T-helper 1 cell treated with Interleukin-12 subunit alpha and Interleukin-12 subunit beta and Interleukin-4 antibody, amounts not matched to agents 30 μg/mL and 1 μg/mL, for 36 hours (primary cell): ENCODE measurements around the gene GADD45G.

Experiments used
- H3K27ac Mint-ChIP-seq: one replicate; pipeline ENCODE4 v1.8.0; 2021; ENCODE audit warnings: mild to moderate bottlenecking, mixed read lengths
- H3K27me3 Mint-ChIP-seq: one replicate; pipeline ENCODE4 v1.8.0; 2021; ENCODE audit warnings: low read depth, mixed read lengths
- H3K36me3 Mint-ChIP-seq: one replicate; pipeline ENCODE4 v1.8.0; 2021; ENCODE audit warnings: low read depth, mixed read lengths
- H3K4me1 Mint-ChIP-seq: one replicate; pipeline ENCODE4 v1.8.0; 2021; ENCODE audit warnings: low read depth, mixed read lengths
- H3K4me3 Mint-ChIP-seq: one replicate; pipeline ENCODE4 v1.8.0; 2021; ENCODE audit warnings: mild to moderate bottlenecking, moderate library complexity, mixed read lengths
- H3K9me3 Mint-ChIP-seq: one replicate; pipeline ENCODE4 v1.8.0; 2021; ENCODE audit warnings: mixed read lengths

Gene GADD45G

GRCh38 chr9:89639367-89639795, 34.6 kb downstream of the GADD45G start:
- Mint-ChIP-seq H3K9me3 (no peaks in the 10 kb centered on the region), H3K36me3 (no peaks in the 10 kb centered on the region), H3K4me1 (peaks cover 8% of the 10 kb centered on the region), H3K4me3 (no peak overlapping the region), H3K27me3 (peaks cover 7% of the 10 kb centered on the region), H3K27ac (no peak overlapping the region)

DNA sequence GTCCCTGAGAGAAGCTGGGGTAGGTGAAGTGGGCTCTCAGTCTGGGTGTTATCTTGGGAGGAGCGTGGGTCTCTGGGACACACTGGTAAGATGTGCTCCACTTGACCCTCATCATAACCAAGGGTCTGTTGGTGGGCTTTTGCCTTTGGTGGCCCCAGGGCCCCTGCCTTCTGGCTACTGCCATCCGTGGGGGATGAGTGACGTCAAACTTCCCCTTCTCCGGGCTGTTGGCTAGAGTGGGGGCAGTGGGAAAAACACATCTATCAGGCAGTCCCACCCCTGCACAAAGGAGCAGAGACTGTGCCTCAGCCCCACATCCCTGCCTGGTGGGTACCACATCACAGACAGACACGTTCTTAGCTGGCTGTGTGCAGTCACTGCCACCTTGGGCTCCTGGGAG, 35.1 kb downstream of the GADD45G start:
- no peaks in the 10 kb centered on the region for H3K9me3 Mint-ChIP-seq
- H3K4me1 Mint-ChIP-seq = peaks cover 4% of the 10 kb centered on the region
- H3K27me3 Mint-ChIP-seq = peaks cover 7% of the 10 kb centered on the region
- no peak overlapping the region for H3K27ac Mint-ChIP-seq
- H3K4me3 Mint-ChIP-seq = no peak overlapping the region
- H3K36me3 Mint-ChIP-seq = no peaks in the 10 kb centered on the region

GRCh38 chr9:89640361-89640760, 35.5 kb downstream of the GADD45G start:
- Mint-ChIP-seq H3K36me3 (peaks cover 1% of the 10 kb centered on the region), H3K9me3 (peaks cover 1% of the 10 kb centered on the region), H3K4me1 (peaks cover 5% of the 10 kb centered on the region), H3K4me3 (no peak overlapping the region), H3K27ac (no peak overlapping the region), H3K27me3 (peaks cover 9% of the 10 kb centered on the region)

GRCh38 chr9:89640801-89641200, 36.0 kb downstream of the GADD45G start:
- Mint-ChIP-seq H3K27me3 (peaks cover 12% of the 10 kb centered on the region), H3K4me3 (no peak overlapping the region), H3K36me3 (peaks cover 3% of the 10 kb centered on the region), H3K4me1 (peaks cover 8% of the 10 kb centered on the region), H3K27ac (no peak overlapping the region), H3K9me3 (peaks cover 4% of the 10 kb centered on the region)

DNA sequence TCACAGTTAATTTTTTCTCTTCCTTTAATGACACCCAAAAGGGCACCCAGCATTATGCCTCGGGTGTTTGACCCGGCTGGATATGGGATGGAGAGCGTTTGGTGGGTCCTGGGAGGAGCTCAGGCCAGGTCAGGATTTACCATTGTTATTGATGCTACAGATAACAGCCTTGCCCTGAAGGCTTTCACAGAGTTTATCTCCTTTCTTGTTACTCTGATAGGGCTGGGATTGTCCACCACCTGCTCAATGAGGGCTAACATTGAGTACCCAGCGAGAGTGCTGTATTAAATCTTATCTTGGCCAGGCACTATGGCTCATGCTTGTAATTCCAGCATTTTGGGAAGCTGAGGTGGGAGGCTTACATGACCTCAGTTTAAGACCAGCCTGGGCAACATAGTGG, 37.2 kb downstream of the GADD45G start:
- Mint-ChIP-seq H3K27me3 (peaks cover 15% of the 10 kb centered on the region), H3K9me3 (peaks cover 4% of the 10 kb centered on the region), H3K4me3 (no peak overlapping the region), H3K4me1 (peaks cover 9% of the 10 kb centered on the region), H3K36me3 (peaks cover 3% of the 10 kb centered on the region), H3K27ac (peak overlapping the region; percentile 6)

DNA sequence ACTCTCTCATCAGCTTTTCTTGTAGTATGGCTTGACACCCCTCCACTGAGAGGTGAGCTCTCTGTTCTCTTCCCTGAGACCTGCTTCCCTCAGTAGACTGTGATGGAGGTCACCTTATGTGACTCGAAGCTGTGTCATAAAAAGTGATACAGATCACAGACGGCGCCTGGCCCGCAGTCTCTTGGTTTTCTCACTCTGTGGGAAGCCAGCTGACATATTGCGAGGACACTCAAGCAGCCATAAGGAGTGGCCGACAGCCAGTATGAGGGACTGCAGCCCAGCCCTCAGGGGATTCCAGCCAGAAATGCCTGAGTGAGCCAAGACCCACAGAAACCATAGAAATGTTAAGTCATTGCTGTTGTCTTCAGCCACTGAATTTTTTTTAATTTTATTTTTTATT, 38.0 kb downstream of the GADD45G start:
- Mint-ChIP-seq H3K4me1 (peaks cover 9% of the 10 kb centered on the region), H3K36me3 (peaks cover 3% of the 10 kb centered on the region), H3K27me3 (peaks cover 10% of the 10 kb centered on the region), H3K9me3 (peaks cover 4% of the 10 kb centered on the region), H3K4me3 (no peak overlapping the region), H3K27ac (no peak overlapping the region)

- Mint-ChIP-seq H3K27ac (no peak overlapping the region), H3K4me3 (no peak overlapping the region), H3K9me3 (peaks cover 4% of the 10 kb centered on the region), H3K4me1 (peaks cover 14% of the 10 kb centered on the region), H3K36me3 (peaks cover 3% of the 10 kb centered on the region), H3K27me3 (peaks cover 16% of the 10 kb centered on the region)
Observed at GRCh38 chr9:89646189-89646939, 41.6 kb downstream of the GADD45G start.

- Mint-ChIP-seq H3K36me3 (peaks cover 3% of the 10 kb centered on the region), H3K27ac (no peak overlapping the region), H3K9me3 (peaks cover 4% of the 10 kb centered on the region), H3K27me3 (peaks cover 18% of the 10 kb centered on the region), H3K4me1 (peaks cover 16% of the 10 kb centered on the region), H3K4me3 (no peak overlapping the region)
Observed at GRCh38 chr9:89647366-89648128, 42.7 kb downstream of the GADD45G start.

GRCh38 chr9:89648247-89649000, 43.6 kb downstream of the GADD45G start:
- peaks cover 18% of the 10 kb centered on the region for H3K27me3 Mint-ChIP-seq
- no peak overlapping the region for H3K4me3 Mint-ChIP-seq

GRCh38 chr9:89649039-89649691, 44.4 kb downstream of the GADD45G start:
- no peak overlapping the region for H3K4me3 Mint-ChIP-seq
- H3K9me3 Mint-ChIP-seq = peaks cover 4% of the 10 kb centered on the region
- peaks cover 18% of the 10 kb centered on the region for H3K27me3 Mint-ChIP-seq
- H3K36me3 Mint-ChIP-seq = peaks cover 3% of the 10 kb centered on the region
- H3K4me1 Mint-ChIP-seq = peaks cover 12% of the 10 kb centered on the region
- H3K27ac Mint-ChIP-seq = no peak overlapping the region

More at GRCh38 chr9:89648247-89649000, 43.6 kb downstream of the GADD45G start:
- Mint-ChIP-seq H3K36me3 (peaks cover 3% of the 10 kb centered on the region), H3K9me3 (peaks cover 4% of the 10 kb centered on the region), H3K27ac (no peak overlapping the region), H3K4me1 (peaks cover 16% of the 10 kb centered on the region)

DNA sequence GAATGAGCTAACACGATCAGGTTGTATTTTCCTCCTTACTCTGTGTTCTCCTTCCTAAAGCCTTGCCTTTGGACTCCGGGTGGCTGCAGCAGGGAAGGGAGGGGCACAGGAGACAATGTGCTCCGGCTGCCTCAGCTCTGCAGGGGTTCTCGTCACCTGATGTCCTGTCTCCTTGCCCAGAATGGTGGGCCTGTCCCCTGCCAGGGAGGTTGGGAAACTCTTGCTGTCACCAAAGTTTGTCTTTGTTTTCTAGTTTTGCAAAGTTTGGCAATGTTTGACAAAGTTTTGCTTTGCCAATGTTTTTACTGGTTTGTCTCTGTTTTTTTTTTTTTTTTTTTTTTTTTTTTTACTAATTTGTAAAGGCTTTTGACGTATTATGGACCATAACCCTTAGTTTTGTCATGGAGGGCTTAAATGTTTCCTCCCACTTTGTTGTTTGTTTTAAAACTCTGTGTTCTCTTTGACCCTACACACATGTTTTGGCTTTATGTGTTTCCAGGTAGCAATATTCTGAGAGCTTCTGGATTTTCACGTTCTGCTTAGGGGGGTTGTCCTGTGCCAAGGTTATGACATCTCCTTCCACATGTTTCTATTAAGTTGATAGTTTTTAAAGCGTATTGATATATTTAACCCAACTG, 49.3 kb downstream of the GADD45G start:
- H3K36me3 Mint-ChIP-seq = no peaks in the 10 kb centered on the region
- H3K27me3 Mint-ChIP-seq = peaks cover 21% of the 10 kb centered on the region
- no peaks in the 10 kb centered on the region for H3K9me3 Mint-ChIP-seq
- peak overlapping the region; percentile 21 for H3K27ac Mint-ChIP-seq
- H3K4me3 Mint-ChIP-seq = no peak overlapping the region
- peaks cover 44% of the 10 kb centered on the region for H3K4me1 Mint-ChIP-seq

GRCh38 chr9:89655056-89655989, 50.5 kb downstream of the GADD45G start:
- no peaks in the 10 kb centered on the region for H3K36me3 Mint-ChIP-seq
- H3K4me1 Mint-ChIP-seq = peaks cover 44% of the 10 kb centered on the region
- peaks cover 21% of the 10 kb centered on the region for H3K27me3 Mint-ChIP-seq
- H3K27ac Mint-ChIP-seq = no peak overlapping the region
- H3K9me3 Mint-ChIP-seq = no peaks in the 10 kb centered on the region
- H3K4me3 Mint-ChIP-seq = no peak overlapping the region
